GM23338 (cell line): ENCODE results near the gene NABP1. TPM values are rescaled to one million over a fixed set of nuclear protein-coding genes. Genes with fewer than 3 reads are reported as not detected.

Source experiments
- ATAC-seq: fragments of 200-7000 bp; cut with Tn5 transposase; 3 replicates; pipeline ENCODE4 v1.9.1; 2020
- DNase-seq: peaks from one replicate; pipeline ENCODE4 v3.0.0-alpha.2; 2015; ENCODE audit warnings: low spot score
- H2AFZ ChIP-seq: fragments of 200-600 bp; sonication (generic); 2 replicates; pipeline ENCODE4 v1.8.0; 2016; ENCODE audit warnings: antibody characterized with exemption, mild to moderate bottlenecking, moderate library complexity
- H3F3A ChIP-seq: fragments of 200-600 bp; sonication (generic); replicated peaks from 2 replicates; pipeline ENCODE4 v1.8.0; 2017; ENCODE audit warnings: antibody characterized with exemption, mixed run types, low read depth
- H3K27ac ChIP-seq: fragments of 200-600 bp; sonication (generic); 2 replicates; pipeline ENCODE4 v1.6.1; 2016; ENCODE audit warnings: low read depth
- H3K27me3 ChIP-seq: fragments of 200-600 bp; sonication (generic); 2 replicates; pipeline ENCODE4 v1.8.0; 2016; ENCODE audit warnings: mild to moderate bottlenecking, mixed run types, moderate library complexity; ENCODE audit not compliant: insufficient read depth
- H3K36me3 ChIP-seq: fragments of 200-600 bp; sonication (generic); 2 replicates; pipeline ENCODE4 v1.8.0; 2016; ENCODE audit warnings: mild to moderate bottlenecking; ENCODE audit not compliant: insufficient read depth
- H3K4me1 ChIP-seq: fragments of 200-600 bp; sonication (generic); 2 replicates; pipeline ENCODE4 v1.8.0; 2016; ENCODE audit warnings: mild to moderate bottlenecking, moderate library complexity; ENCODE audit not compliant: insufficient read depth
- H3K4me2 ChIP-seq: fragments of 200-600 bp; sonication (generic); 2 replicates; pipeline ENCODE4 v1.7.1; 2017; ENCODE audit warnings: mixed run types
- H3K4me3 ChIP-seq: fragments of 200-600 bp; sonication (generic); 2 replicates; pipeline ENCODE4 v1.6.1; 2016; ENCODE audit warnings: mixed run types
- H3K79me2 ChIP-seq: fragments of 200-600 bp; sonication (generic); replicated peaks from 2 replicates; pipeline ENCODE4 v1.8.0; 2017; ENCODE audit warnings: mild to moderate bottlenecking; ENCODE audit not compliant: insufficient read depth
- H3K9me2 ChIP-seq: fragments of 200-600 bp; sonication (generic); 2 replicates; pipeline ENCODE4 v1.8.0; 2017; ENCODE audit not compliant: insufficient read depth
- H4K20me1 ChIP-seq: fragments of 200-600 bp; sonication (generic); replicated peaks from 2 replicates; pipeline ENCODE4 v1.8.0; 2017; ENCODE audit warnings: mild to moderate bottlenecking; ENCODE audit not compliant: insufficient read depth
- H3K27ac Mint-ChIP-seq: 2 replicates; pipeline ENCODE4 v1.8.0; 2020; ENCODE audit warnings: inconsistent platforms, mild to moderate bottlenecking, moderate library complexity, mixed read lengths
- H3K27me3 Mint-ChIP-seq: 3 replicates; pipeline ENCODE4 v1.8.0; 2022; ENCODE audit warnings: low read depth, mild to moderate bottlenecking, moderate library complexity, mixed read lengths, inconsistent platforms; ENCODE audit not compliant: insufficient read depth, poor library complexity
- H3K36me3 Mint-ChIP-seq: 3 replicates; pipeline ENCODE4 v1.8.0; 2021; ENCODE audit warnings: low read depth, mild to moderate bottlenecking, inconsistent platforms, moderate library complexity, mixed read lengths
- H3K4me1 Mint-ChIP-seq: 3 replicates; pipeline ENCODE4 v1.8.0; 2020; ENCODE audit warnings: mild to moderate bottlenecking, inconsistent platforms, mixed read lengths
- H3K4me3 Mint-ChIP-seq: 3 replicates; pipeline ENCODE4 v1.8.0; 2021; ENCODE audit warnings: moderate library complexity, mild to moderate bottlenecking, inconsistent platforms, mixed read lengths
- H3K9me3 Mint-ChIP-seq: 3 replicates; pipeline ENCODE4 v1.8.0; 2020; ENCODE audit warnings: moderate library complexity, mild to moderate bottlenecking, inconsistent platforms, mixed read lengths
- CREB1 ChIP-seq: fragments of 250-450 bp; sonication (Bioruptor Pico); IDR thresholded peaks from 2 replicates; pipeline ENCODE4 v1.5.0; 2020; ENCODE audit warnings: low read depth, mild to moderate bottlenecking, moderate library complexity
- EZH2 ChIP-seq: fragments of 200-600 bp; sonication (generic); IDR thresholded peaks from one replicate; pipeline ENCODE4 v1.8.0; 2017; ENCODE audit warnings: antibody characterized with exemption, mild to moderate bottlenecking, low read depth; ENCODE audit not compliant: unreplicated experiment
- EZH2phosphoT487 ChIP-seq: fragments of 200-600 bp; sonication (generic); IDR thresholded peaks from one replicate; pipeline ENCODE4 v1.8.1; 2018; ENCODE audit warnings: antibody characterized with exemption; ENCODE audit not compliant: unreplicated experiment
- JUNB ChIP-seq: IDR thresholded peaks from one replicate; pipeline ENCODE4 v1.6.1; 2016; ENCODE audit warnings: antibody characterized with exemption; ENCODE audit not compliant: unreplicated experiment
- POLR2AphosphoS5 ChIP-seq: IDR thresholded peaks from 2 replicates; pipeline ENCODE4 v1.6.1; 2016; ENCODE audit warnings: antibody characterized with exemption, low read depth
- REST ChIP-seq: IDR thresholded peaks from one replicate; pipeline ENCODE4 v1.6.1; 2018; ENCODE audit warnings: antibody characterized with exemption; ENCODE audit not compliant: unreplicated experiment
- STAT1 ChIP-seq: IDR thresholded peaks from one replicate; pipeline ENCODE4 v1.6.1; 2016; ENCODE audit warnings: antibody characterized with exemption; ENCODE audit not compliant: unreplicated experiment
- ZNF114 ChIP-seq: fragments of 250-450 bp; sonication (Bioruptor Pico); IDR thresholded peaks from 2 replicates; pipeline ENCODE4 v1.5.0; 2020; ENCODE audit warnings: mild to moderate bottlenecking, moderate library complexity
- ZNF331 ChIP-seq: fragments of 250-450 bp; sonication (Bioruptor Pico); IDR thresholded peaks from 2 replicates; pipeline ENCODE4 v1.5.0; 2020; ENCODE audit warnings: low read depth, mild to moderate bottlenecking, moderate library complexity
- ZNF462 ChIP-seq: fragments of 250-450 bp; sonication (Bioruptor Pico); IDR thresholded peaks from 2 replicates; pipeline ENCODE4 v1.5.0; 2020; ENCODE audit warnings: mild to moderate bottlenecking, moderate library complexity
- polyA plus RNA-seq: library from polyadenylated mRNA; unstranded; fragments of >200 nt; fragmentation: Nextera tagmentation; extraction: Ambion mirVana; gene quantifications from 2 replicates; pipeline ENCODE4 v1.2.1, GENCODE V29; 2016
- total RNA-seq: library from RNA; depleted of rRNA; stranded (reverse); fragments of >200 nt; shearing (Covaris generic); gene quantifications from 2 replicates; pipeline ENCODE4 v1.2.3, GENCODE V29; 2014
- TF ChIP-seq, protein P1 (sequence below): IDR thresholded peaks from 2 replicates; pipeline ENCODE4 v1.6.1; 2016; ENCODE audit warnings: antibody characterized with exemption

Gene NABP1
- total and polyA plus RNA-seq, 2 experiments from 2014 or later = 5.2 to 5.6 TPM

GRCh38 chr2:191636586-191636985, 41.4 kb upstream of the NABP1 start (continued):
- no peak for TF ChIP-seq STAT1
- TF ChIP-seq POLR2AphosphoS5 = no peak

- DNase-seq = no peak
- Histone ChIP-seq H3K9me2 (peaks cover 6% of the 10 kb centered on the region; the same call in 1 of the 2 replicates), H3K4me1 (peaks cover 18% of the 10 kb centered on the region; the same call in 1 of the 2 replicates), H3K79me2 (no peaks in the 10 kb centered on the region), H2AFZ (peak overlapping the region; percentile 34), H3K27me3 (no peaks in the 10 kb centered on the region), H3F3A (no peaks in the 10 kb centered on the region), H4K20me1 (no peaks in the 10 kb centered on the region), H3K4me2 (0 out of 2 replicates have a peak overlapping the region, but pooled peaks have one; percentile 46), H3K27ac (no peak overlapping the region), H3K36me3 (no peaks in the 10 kb centered on the region), H3K4me3 (no peak overlapping the region)
- H3K4me3 Mint-ChIP-seq = no peak overlapping the region
- peaks cover 18% of the 10 kb centered on the region for H3K4me1 Mint-ChIP-seq
- H3K27me3 Mint-ChIP-seq = peaks cover 3% of the 10 kb centered on the region
- ATAC-seq = no peak
- H3K27ac Mint-ChIP-seq = peak overlapping the region; percentile 32; the same call in 1 of the 2 replicates
- H3K36me3 Mint-ChIP-seq = no peaks in the 10 kb centered on the region
- H3K9me3 Mint-ChIP-seq = no peaks in the 10 kb centered on the region
- no peak for TF ChIP-seq POLR2AphosphoS5
- no peak for TF ChIP-seq JUNB
- TF ChIP-seq ZNF114 (CRISPR knock-in tag) = no peak
- TF ChIP-seq REST = no peak
- TF ChIP-seq ZNF462 (CRISPR knock-in tag) = no peak
- TF ChIP-seq, protein P1, sequence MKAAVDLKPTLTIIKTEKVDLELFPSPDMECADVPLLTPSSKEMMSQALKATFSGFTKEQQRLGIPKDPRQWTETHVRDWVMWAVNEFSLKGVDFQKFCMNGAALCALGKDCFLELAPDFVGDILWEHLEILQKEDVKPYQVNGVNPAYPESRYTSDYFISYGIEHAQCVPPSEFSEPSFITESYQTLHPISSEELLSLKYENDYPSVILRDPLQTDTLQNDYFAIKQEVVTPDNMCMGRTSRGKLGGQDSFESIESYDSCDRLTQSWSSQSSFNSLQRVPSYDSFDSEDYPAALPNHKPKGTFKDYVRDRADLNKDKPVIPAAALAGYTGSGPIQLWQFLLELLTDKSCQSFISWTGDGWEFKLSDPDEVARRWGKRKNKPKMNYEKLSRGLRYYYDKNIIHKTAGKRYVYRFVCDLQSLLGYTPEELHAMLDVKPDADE = no peak
- TF ChIP-seq ZNF331 (CRISPR knock-in tag) = no peak
- no peak for TF ChIP-seq EZH2
- no peak for TF ChIP-seq CREB1 (CRISPR knock-in tag)
- no peak for TF ChIP-seq EZH2phosphoT487
Observed at GRCh38 chr2:191637182-191638078, 40.5 kb upstream of the NABP1 start.
